HEK293 (cell line): ENCODE results near the gene STMN1.

Experiments used
- REST ChIP-seq: fragments of 450-650 bp; formaldehyde crosslinking; IDR thresholded peaks from 2 replicates; pipeline ENCODE4 v1.5.1; 2016; ENCODE audit warnings: missing biosample characterization, missing genetic modification characterization
- ZNF398 ChIP-seq: fragments of 450-650 bp; formaldehyde crosslinking; IDR thresholded peaks from 2 replicates; pipeline ENCODE4 v1.5.1; 2017; ENCODE audit warnings: missing biosample characterization, missing genetic modification characterization
- ZNF624 ChIP-seq: fragments of 450-650 bp; formaldehyde crosslinking; IDR thresholded peaks from 2 replicates; pipeline ENCODE4 v1.5.1; 2017; ENCODE audit warnings: missing biosample characterization, missing genetic modification characterization

GRCh38 chr1:25904943-25905679 is 1.1 kb downstream of the STMN1 start:
- no peak for TF ChIP-seq REST
- TF ChIP-seq ZNF398 (tag by site-specific recombination) = no peak
- no peak for TF ChIP-seq ZNF624 (tag by site-specific recombination)
